Trophoblast cell (in vitro differentiated cells and primary cell): ENCODE data around the gene TBC1D16.

ENCODE experiments used
- DNase-seq, 2 donors: peaks; one replicate each; pipeline ENCODE4 v3.0.0-alpha.2; 2016
- H2AFZ ChIP-seq: 2 replicates; pipeline ENCODE4 v1.6.1; 2013; ENCODE audit warnings: low read length, moderate library complexity, mild to moderate bottlenecking; ENCODE audit not compliant: insufficient read depth, poor library complexity
- H2AK5ac ChIP-seq: 2 replicates; pipeline ENCODE4 v1.6.1; 2013; ENCODE audit warnings: mild to moderate bottlenecking, low read length
- H2BK120ac ChIP-seq: 2 replicates; pipeline ENCODE4 v1.6.1; 2013; ENCODE audit warnings: low read length, mild to moderate bottlenecking, moderate library complexity; ENCODE audit not compliant: insufficient read depth, poor library complexity
- H2BK12ac ChIP-seq: 2 replicates; pipeline ENCODE4 v1.6.1; 2013; ENCODE audit warnings: mild to moderate bottlenecking, low read length, moderate library complexity
- H2BK5ac ChIP-seq: 2 replicates; pipeline ENCODE4 v1.6.1; 2013; ENCODE audit warnings: low read length, low read depth, moderate library complexity, mild to moderate bottlenecking; ENCODE audit not compliant: poor library complexity
- H3K14ac ChIP-seq: 2 replicates; pipeline ENCODE4 v1.6.1; 2013; ENCODE audit warnings: mild to moderate bottlenecking, low read length
- H3K18ac ChIP-seq: 2 replicates; pipeline ENCODE4 v1.6.1; 2013; ENCODE audit warnings: mild to moderate bottlenecking, low read length
- H3K23ac ChIP-seq: 2 replicates; pipeline ENCODE4 v1.6.1; 2013; ENCODE audit warnings: low read length
- H3K27ac ChIP-seq: 2 replicates; pipeline ENCODE4 v1.5.1; 2013; ENCODE audit warnings: low read depth, mild to moderate bottlenecking, inconsistent platforms, low read length, moderate library complexity
- H3K27me3 ChIP-seq: 2 replicates; pipeline ENCODE4 v1.6.1; 2013; ENCODE audit warnings: inconsistent platforms, mild to moderate bottlenecking, low read length, moderate library complexity; ENCODE audit not compliant: insufficient read depth
- H3K36me3 ChIP-seq, 2 experiments: 1 replicate in 1 of 2; 2 replicates in 1 of 2; pipeline ENCODE4 v1.6.1; 2013; ENCODE audit warnings: low read length in 2 of 2, mild to moderate bottlenecking in 2 of 2, moderate library complexity in 1 of 2; ENCODE audit not compliant: insufficient read depth in 2 of 2, control insufficient read depth in 1 of 2
- H3K4ac ChIP-seq: 2 replicates; pipeline ENCODE4 v1.6.1; 2013; ENCODE audit warnings: low read depth, mild to moderate bottlenecking, low read length, moderate library complexity
- H3K4me1 ChIP-seq, 2 experiments: 1 replicate in 1 of 2; 2 replicates in 1 of 2; pipeline ENCODE4 v1.6.1; 2013; ENCODE audit warnings: low read length in 2 of 2, mild to moderate bottlenecking in 2 of 2, moderate library complexity in 1 of 2; ENCODE audit not compliant: insufficient read depth in 2 of 2, control insufficient read depth in 1 of 2
- H3K4me2 ChIP-seq: 2 replicates; pipeline ENCODE4 v1.6.1; 2013; ENCODE audit warnings: inconsistent platforms, mild to moderate bottlenecking, low read length, moderate library complexity
- H3K4me3 ChIP-seq: 2 replicates; pipeline ENCODE4 v1.5.1; 2013; ENCODE audit warnings: mild to moderate bottlenecking, low read depth, low read length, inconsistent platforms
- H3K79me1 ChIP-seq: one replicate; pipeline ENCODE4 v1.6.1; 2013; ENCODE audit warnings: low read length
- H3K79me2 ChIP-seq: 2 replicates; pipeline ENCODE4 v1.6.1; 2013; ENCODE audit warnings: low read length, mild to moderate bottlenecking; ENCODE audit not compliant: control insufficient read depth, insufficient read depth, poor library complexity
- H3K9ac ChIP-seq: 2 replicates; pipeline ENCODE4 v1.6.1; 2013; ENCODE audit warnings: mild to moderate bottlenecking, low read length
- H3K9me3 ChIP-seq: 2 replicates; pipeline ENCODE4 v1.6.1; 2013; ENCODE audit warnings: low read depth, mild to moderate bottlenecking, control low read depth, inconsistent platforms, low read length; ENCODE audit not compliant: insufficient read depth
- H4K12ac ChIP-seq: 2 replicates; pipeline ENCODE4 v1.6.1; 2013; ENCODE audit warnings: low read depth, mild to moderate bottlenecking, low read length, moderate library complexity
- H4K8ac ChIP-seq: 2 replicates; pipeline ENCODE4 v1.6.1; 2013; ENCODE audit warnings: low read depth, mild to moderate bottlenecking, low read length, moderate library complexity
- H4K91ac ChIP-seq: one replicate; pipeline ENCODE4 v1.6.1; 2013; ENCODE audit warnings: low read depth, mild to moderate bottlenecking, low read length, moderate library complexity
- WGBS: extraction: QIAGEN DNeasy Blood & Tissue Kit; methylation state at CpG from one replicate; pipeline ENCODE4 v1.1.7; 2013; ENCODE audit warnings: missing lambda C conversion rate; ENCODE audit not compliant: insufficient read length, insufficient coverage; ENCODE audit errors: extremely low coverage; 5-methylcytosine and 5-hydroxymethylcytosine counted together

TBC1D16 gene

GRCh38 chr17:79985361-79985942 lies 50.2 kb downstream of the TBC1D16 start:
- no peak for DNase-seq
- Histone ChIP-seq H3K9me3 (peaks cover 2% of the 10 kb centered on the region), H2BK5ac (no peak overlapping the region), H3K14ac (no peak overlapping the region), H3K23ac (no peak overlapping the region), H3K4me2 (no peak overlapping the region), H3K27me3 (no peaks in the 10 kb centered on the region), H2AK5ac (no peak overlapping the region), H2BK12ac (no peak overlapping the region), H4K91ac (no peak overlapping the region), H3K18ac (no peak overlapping the region), H3K4ac (no peak overlapping the region), H2AFZ (no peak overlapping the region), H3K9ac (no peak overlapping the region), H3K36me3 (no peaks in the 10 kb centered on the region), H2BK120ac (no peak overlapping the region), H4K12ac (no peak overlapping the region), H3K27ac (no peak overlapping the region), H3K79me1 (peaks cover 5% of the 10 kb centered on the region), H3K4me1 (peaks cover 20 to 26% of the 10 kb centered on the region in 2 experiments), H3K79me2 (no peaks in the 10 kb centered on the region), H3K4me3 (no peak overlapping the region), H4K8ac (no peak overlapping the region)
- WGBS = no CpG with 5 or more reads among the region's 17 CpGs

DNA sequence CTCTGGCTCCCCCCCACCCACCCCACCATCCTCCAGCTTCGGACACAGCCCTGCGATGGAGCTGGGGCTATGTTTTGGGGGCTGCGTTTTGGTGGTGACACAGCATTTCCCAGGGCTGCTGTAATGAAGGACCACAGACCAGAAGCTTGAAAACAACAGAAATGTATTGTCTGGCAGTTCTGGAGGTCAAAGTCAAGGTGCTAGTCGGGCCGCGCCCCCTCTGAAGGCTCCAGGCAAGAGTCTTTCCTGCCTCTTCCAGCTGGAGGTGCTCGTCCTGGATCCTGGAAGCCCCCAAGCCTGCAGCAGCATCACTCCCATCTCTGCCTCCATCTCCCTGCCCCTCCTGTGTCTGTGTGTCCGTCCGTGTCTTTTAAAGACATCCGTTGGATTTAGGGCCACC lies 50.8 kb downstream of the TBC1D16 start:
- no peak overlapping the region for H3K4me3 ChIP-seq
- H2BK12ac ChIP-seq = no peak overlapping the region
- H3K9ac ChIP-seq = no peak overlapping the region
- H2AFZ ChIP-seq = no peak overlapping the region
- H3K4me1 ChIP-seq = peaks cover 16 to 21% of the 10 kb centered on the region in 2 experiments
- H2BK5ac ChIP-seq = no peak overlapping the region
- H3K18ac ChIP-seq = no peak overlapping the region
- H3K14ac ChIP-seq = no peak overlapping the region
- no peaks in the 10 kb centered on the region for H3K36me3 ChIP-seq
- no peak overlapping the region for H2BK120ac ChIP-seq
- H3K4ac ChIP-seq = no peak overlapping the region
- H3K27me3 ChIP-seq = no peaks in the 10 kb centered on the region
- peaks cover 2% of the 10 kb centered on the region for H3K9me3 ChIP-seq
- no peak overlapping the region for H4K91ac ChIP-seq
- H4K12ac ChIP-seq = no peak overlapping the region
- H3K4me2 ChIP-seq = no peak overlapping the region
- H3K27ac ChIP-seq = no peak overlapping the region
- no peak overlapping the region for H3K23ac ChIP-seq
- no peak for DNase-seq
- no peaks in the 10 kb centered on the region for H3K79me2 ChIP-seq
- WGBS = no CpG with 5 or more reads among the region's 10 CpGs
- no peak overlapping the region for H2AK5ac ChIP-seq
- no peak overlapping the region for H4K8ac ChIP-seq
- peaks cover 3% of the 10 kb centered on the region for H3K79me1 ChIP-seq

DNA sequence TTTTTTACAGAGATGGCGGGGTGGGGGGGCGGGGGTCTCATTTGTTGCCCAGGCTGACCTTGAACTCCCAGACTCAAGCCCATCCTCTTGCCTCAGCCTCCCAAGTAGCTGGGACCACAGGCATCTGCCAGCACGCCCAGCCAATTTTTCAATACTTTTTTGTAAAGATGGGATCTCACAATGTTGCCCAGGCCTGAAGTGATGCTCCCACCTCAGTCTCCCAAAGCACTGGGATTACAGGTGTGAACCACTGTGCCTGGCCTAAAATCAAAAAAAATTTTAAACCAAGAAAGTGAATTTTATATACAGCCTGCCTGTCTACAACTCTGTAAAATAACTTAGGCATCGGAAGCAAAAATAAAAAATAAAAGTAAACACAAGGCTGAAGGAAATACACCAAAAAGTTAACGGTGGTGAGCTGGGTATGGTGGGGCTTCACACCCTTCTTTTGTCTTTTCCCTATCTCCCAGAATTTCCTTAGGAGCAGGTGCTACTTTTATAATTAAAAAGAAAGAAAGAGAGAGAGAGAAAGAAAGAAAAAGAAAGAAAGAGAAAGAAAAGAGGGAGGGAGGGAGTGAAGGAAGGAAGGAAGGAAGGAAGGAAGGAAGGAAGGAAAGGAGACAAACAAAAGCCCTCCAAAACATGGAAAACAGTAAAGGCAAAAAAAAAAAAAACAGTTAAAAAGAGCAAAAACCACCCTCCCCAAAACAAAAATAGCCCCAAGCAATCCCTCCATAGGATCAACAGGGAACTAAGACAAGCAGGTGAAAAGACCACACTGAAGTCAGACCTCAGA lies 51.4 kb downstream of the TBC1D16 start:
- Histone ChIP-seq H3K27ac (no peak overlapping the region), H2BK5ac (no peak overlapping the region), H3K79me1 (no peaks in the 10 kb centered on the region), H3K9me3 (peaks cover 2% of the 10 kb centered on the region), H2BK120ac (no peak overlapping the region), H3K27me3 (no peaks in the 10 kb centered on the region), H4K8ac (no peak overlapping the region), H4K12ac (no peak overlapping the region), H3K36me3 (no peaks in the 10 kb centered on the region), H2AK5ac (no peak overlapping the region), H3K4ac (no peak overlapping the region), H3K4me3 (no peak overlapping the region), H2BK12ac (no peak overlapping the region), H2AFZ (no peak overlapping the region), H3K4me2 (no peak overlapping the region), H3K14ac (no peak overlapping the region), H3K23ac (no peak overlapping the region), H4K91ac (no peak overlapping the region), H3K9ac (no peak overlapping the region), H3K4me1 (peaks cover 10 to 17% of the 10 kb centered on the region in 2 experiments), H3K18ac (no peak overlapping the region), H3K79me2 (no peaks in the 10 kb centered on the region)
- WGBS = no CpG with 5 or more reads among the region's 5 CpGs
- no peak for DNase-seq

- Histone ChIP-seq H3K79me2 (no peaks in the 10 kb centered on the region), H3K9ac (no peak overlapping the region), H3K14ac (no peak overlapping the region), H3K23ac (no peak overlapping the region), H2BK12ac (no peak overlapping the region), H4K8ac (no peak overlapping the region), H3K4me2 (no peak overlapping the region), H3K36me3 (no peaks in the 10 kb centered on the region), H4K12ac (no peak overlapping the region), H3K4me1 (peaks cover 3 to 13% of the 10 kb centered on the region in 2 experiments), H3K4me3 (no peak overlapping the region), H3K27ac (no peak overlapping the region), H3K4ac (no peak overlapping the region), H2AK5ac (no peak overlapping the region), H2BK120ac (no peak overlapping the region), H3K27me3 (no peaks in the 10 kb centered on the region), H4K91ac (no peak overlapping the region), H3K9me3 (peaks cover 2% of the 10 kb centered on the region), H3K18ac (no peak overlapping the region), H2AFZ (no peak overlapping the region), H2BK5ac (no peak overlapping the region), H3K79me1 (no peaks in the 10 kb centered on the region)
- no peak for DNase-seq
- no CpG with 5 or more reads among the region's 14 CpGs for WGBS
These were observed 52.2 kb downstream of the TBC1D16 start for GRCh38 chr17:79983456-79983855.
